Measurements from ENCODE around the gene TTLL8.

GRCh38 chr22:49995361-49996118 is 62.6 kb downstream of the TTLL8 start:
- TF ChIP-seq, protein P1, sequence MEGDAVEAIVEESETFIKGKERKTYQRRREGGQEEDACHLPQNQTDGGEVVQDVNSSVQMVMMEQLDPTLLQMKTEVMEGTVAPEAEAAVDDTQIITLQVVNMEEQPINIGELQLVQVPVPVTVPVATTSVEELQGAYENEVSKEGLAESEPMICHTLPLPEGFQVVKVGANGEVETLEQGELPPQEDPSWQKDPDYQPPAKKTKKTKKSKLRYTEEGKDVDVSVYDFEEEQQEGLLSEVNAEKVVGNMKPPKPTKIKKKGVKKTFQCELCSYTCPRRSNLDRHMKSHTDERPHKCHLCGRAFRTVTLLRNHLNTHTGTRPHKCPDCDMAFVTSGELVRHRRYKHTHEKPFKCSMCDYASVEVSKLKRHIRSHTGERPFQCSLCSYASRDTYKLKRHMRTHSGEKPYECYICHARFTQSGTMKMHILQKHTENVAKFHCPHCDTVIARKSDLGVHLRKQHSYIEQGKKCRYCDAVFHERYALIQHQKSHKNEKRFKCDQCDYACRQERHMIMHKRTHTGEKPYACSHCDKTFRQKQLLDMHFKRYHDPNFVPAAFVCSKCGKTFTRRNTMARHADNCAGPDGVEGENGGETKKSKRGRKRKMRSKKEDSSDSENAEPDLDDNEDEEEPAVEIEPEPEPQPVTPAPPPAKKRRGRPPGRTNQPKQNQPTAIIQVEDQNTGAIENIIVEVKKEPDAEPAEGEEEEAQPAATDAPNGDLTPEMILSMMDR (IDR thresholded peaks at IDR 0.05; ENCODE audit: low read length) = no peak
- no peak for TF ChIP-seq EZH2 (optimal IDR thresholded peaks at IDR 0.05; ENCODE audit: low read depth, low read length)
